Astrocyte of the cerebellum (primary cell): Measurements from ENCODE around the gene DTHD1.

Experiments used
- DNase-seq: peaks from one replicate; pipeline ENCODE4 v3.0.0-alpha.2; 2011; ENCODE audit warnings: low read depth
- H3K4me3 ChIP-seq: 2 replicates; pipeline ENCODE4 v1.5.1; 2011; ENCODE audit warnings: mild to moderate bottlenecking, low read depth, low read length, moderate library complexity
- in situ Hi-C: cut with HindIII; loops from 2 replicates; pipeline ENCODE4 v1.10.0; 2017; ENCODE audit warnings: low sequenced_read_pairs
- TF ChIP-seq, protein P1 (sequence below): IDR thresholded peaks from 2 replicates; pipeline ENCODE4 v1.5.1; 2012; ENCODE audit warnings: low read length, low read depth, moderate library complexity, mild to moderate bottlenecking; ENCODE audit errors: missing control alignments

The DTHD1 gene

DNA sequence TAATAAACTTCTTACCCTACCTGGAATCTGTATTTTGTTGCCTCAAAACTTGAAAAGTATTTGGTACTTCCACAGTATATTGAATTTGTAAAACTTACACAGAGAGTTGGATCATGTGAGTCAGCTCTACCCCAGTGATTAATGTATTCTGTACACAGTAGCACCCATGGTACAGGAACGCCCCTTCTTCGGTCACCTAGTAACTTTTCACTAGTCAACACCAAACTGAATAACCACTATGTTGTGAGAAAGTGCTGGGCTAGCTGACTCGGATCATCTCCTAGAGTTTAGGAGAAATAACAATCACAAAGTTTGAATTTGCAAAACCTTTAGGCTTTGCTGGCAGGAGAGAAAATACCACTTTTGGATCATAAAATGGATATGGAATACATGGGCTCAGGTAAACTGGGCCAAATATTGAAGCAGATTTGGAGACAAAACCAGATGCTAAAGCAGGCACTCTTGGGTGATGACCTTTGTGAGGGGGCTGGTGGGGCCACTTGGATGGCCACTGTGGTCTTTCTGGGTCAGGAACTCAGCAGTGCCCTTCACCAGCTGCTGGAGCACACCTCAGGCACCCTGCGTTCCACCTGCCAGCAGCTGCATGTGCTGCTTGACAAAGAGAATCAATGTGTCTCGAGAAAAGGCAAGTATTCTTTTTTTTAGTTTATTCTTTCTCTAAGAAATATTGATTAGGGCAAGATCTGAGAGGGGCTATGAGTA, at the start of gene DTHD1:
Gene DTHD1 (plus strand): TSS at position 233 of the 723 bp plus-strand sequence. CDS start 143 bp downstream, at position 376.
- DNase-seq: no peak
- TF ChIP-seq, protein P1, sequence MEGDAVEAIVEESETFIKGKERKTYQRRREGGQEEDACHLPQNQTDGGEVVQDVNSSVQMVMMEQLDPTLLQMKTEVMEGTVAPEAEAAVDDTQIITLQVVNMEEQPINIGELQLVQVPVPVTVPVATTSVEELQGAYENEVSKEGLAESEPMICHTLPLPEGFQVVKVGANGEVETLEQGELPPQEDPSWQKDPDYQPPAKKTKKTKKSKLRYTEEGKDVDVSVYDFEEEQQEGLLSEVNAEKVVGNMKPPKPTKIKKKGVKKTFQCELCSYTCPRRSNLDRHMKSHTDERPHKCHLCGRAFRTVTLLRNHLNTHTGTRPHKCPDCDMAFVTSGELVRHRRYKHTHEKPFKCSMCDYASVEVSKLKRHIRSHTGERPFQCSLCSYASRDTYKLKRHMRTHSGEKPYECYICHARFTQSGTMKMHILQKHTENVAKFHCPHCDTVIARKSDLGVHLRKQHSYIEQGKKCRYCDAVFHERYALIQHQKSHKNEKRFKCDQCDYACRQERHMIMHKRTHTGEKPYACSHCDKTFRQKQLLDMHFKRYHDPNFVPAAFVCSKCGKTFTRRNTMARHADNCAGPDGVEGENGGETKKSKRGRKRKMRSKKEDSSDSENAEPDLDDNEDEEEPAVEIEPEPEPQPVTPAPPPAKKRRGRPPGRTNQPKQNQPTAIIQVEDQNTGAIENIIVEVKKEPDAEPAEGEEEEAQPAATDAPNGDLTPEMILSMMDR: no peak
- H3K4me3 ChIP-seq: no peak within 1 kb of the TSS
- in situ Hi-C loops: no loop called here

DNA sequence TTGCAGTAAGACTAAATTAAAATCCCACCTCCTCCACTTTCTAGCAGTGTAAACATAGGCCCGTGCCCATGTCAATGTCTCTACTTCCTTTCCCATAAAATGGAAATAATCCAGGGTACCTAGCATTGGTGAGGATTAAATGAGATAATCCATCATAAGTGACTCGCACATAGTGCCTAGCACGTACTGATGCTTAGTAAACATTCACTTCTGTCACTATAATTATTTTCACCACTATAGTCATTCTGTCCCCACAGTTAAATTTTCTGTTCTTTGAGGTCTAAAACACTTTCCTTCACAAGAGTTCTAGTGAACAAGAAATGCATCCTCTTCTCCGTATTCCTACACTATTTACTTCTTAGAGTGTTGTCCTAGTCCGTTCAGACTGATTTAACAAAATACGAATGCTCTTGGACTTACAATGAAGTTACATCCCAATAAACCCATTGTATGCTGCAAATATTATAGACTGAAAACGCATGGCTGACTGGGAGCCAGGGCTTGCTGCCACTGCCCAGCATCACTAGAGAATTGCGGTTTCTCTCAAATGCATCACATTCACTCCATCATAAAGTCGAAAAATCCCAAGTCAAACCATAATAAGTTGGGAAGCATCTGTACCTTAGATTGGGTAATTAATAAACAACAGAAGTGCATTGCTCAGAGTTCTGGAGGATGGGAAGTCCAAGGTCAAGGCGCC, 47.7 kb upstream of the DTHD1 start:
- in situ Hi-C loops: no loop called here
- TF ChIP-seq, protein P1: no peak
- DNase-seq: no peak
- H3K4me3 ChIP-seq: no peak overlapping the region

DNA sequence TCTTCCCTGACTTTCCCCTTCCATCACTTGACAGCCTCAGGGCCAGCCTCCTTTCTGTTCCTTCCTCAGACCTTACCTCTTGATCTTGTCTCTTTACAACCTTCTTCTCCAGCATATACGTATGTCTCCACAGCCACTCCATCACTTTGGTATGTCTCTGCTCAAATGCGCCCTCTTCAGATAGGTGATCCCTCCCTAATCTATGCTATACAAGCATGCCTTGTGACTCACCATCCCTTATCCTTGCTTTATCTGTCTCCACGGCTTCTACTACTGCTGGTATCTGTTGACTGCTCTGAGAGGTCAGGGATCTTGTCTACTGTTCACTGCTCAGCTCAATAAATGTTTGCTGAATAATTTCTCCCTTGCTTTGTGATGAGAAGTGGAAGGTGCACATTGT, 46.1 kb upstream of the DTHD1 start:
- H3K4me3 ChIP-seq: no peak overlapping the region
- in situ Hi-C loops: no loop called here
- no peak for DNase-seq
- TF ChIP-seq, protein P1: no peak

DNA sequence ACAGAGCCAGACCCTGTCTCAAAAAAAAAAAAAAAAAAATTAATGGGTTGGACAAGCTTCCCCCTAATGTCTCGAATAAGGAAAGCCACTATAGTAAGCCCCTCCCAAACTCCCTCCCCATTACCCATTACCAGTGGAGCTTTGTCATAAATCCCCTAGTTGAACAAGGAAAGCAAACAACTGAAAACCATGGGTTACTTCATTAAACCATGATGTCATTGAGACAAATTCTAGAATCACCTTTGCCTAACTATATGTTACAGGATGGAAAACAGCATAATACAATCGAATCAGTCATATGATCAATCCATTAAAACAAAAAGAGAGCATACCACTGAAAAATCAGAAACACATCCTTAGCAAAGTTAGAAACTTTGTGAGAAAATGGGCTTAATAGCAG, 45.3 kb upstream of the DTHD1 start:
- TF ChIP-seq, protein P1: no peak

DNA sequence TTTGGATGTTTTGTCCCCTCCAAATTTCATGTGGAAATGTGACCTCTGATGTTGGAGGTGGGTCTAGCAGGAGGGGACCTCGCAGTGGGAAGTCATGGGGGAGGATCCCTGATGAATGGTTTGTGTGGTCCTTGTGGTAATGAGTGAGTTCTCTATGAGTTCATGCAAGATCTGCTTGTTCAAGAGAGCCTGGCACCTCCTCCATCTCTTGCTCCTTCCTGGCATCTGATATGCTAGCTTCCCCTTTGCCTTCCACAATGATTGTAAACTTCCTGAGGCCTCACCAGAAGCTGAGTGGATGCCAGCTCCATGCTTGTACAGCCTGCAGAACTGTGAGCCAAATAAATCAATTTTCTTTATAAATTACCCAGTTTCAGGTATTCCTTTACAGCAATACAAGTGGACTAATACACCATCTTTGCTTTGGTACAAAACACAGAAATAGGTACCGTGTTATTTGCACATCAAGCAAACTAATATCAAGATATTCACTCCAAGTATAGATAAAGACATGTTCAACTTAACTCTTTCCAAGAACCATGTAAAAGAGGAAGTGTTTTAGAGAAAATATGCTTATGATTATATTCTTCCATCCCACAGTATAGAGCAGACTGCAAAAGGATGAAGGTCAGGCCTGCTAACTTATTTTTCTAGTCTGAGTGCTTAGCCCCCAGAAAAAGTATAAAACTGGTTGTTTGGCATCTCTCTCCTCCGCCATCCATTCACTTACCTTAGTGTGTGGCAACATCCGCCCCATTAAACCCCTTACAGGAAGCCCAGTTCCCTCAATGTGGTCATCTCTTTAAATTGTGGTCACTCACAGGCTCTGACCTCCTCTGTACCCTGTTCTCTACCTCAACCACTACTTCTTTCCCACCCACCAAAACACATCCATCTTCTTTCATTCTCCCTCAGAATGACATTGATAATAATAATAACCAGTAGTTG, 43.8 kb upstream of the DTHD1 start:
- DNase-seq: no peak
- in situ Hi-C loops: no loop called here
- H3K4me3 ChIP-seq: no peak overlapping the region
- TF ChIP-seq, protein P1: no peak

More for the DNA sequence above, 45.3 kb upstream of the DTHD1 start:
- no peak overlapping the region for H3K4me3 ChIP-seq
- no peak for DNase-seq
- in situ Hi-C loops: no loop called here

DNA sequence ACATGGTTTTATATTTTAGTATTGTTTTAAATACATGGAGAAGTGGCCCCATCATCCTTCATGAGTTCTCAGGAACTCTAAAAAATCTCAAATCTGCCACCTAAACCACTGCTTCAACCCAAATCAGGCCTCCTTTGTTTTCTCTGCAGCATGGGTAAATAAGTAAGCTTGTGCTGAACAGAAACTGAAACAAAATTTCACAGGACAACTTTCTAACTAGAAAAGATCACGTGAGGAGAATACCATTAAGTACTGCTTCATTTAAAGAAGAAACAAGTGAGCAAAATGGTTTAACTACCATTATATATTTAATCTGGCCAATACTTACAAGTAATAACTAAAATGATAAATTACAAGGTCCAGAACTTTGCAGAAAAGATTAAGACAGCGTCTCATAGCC, 39.6 kb upstream of the DTHD1 start:
- in situ Hi-C loops: no loop called here
- H3K4me3 ChIP-seq: no peak overlapping the region
- TF ChIP-seq, protein P1: no peak
- no peak for DNase-seq
